Stimulated activated CD4-positive, alpha-beta T cell treated with anti-CD3 and anti-CD28 coated beads, Interleukin-4, amount 100 ng/mL, for 1 hour (primary cell): Measurements from ENCODE around the gene RCC1.
"Not testable (repeated sequence)": the region's sequence is repeated elsewhere in the genome, so short reads cannot be mapped to it uniquely, and the experiment has no call there.

ENCODE experiments used
- DNase-seq: peaks from one replicate; pipeline ENCODE4 v3.0.0-alpha.2; 2020

The RCC1 gene

GRCh38 chr1:28551381-28551780, 45.5 kb downstream of the RCC1 start:
- DNase-seq, result no peak

- DNase-seq, result peak; percentile 97
Observed at GRCh38 chr1:28552758-28553663, 47.2 kb downstream of the RCC1 start, which contains the start of gene TRNAU1AP. TRNAU1AP (plus strand) TSS chr1:28553085; CDS start chr1:28553111, 26 bp downstream.

GRCh38 chr1:28560886-28561285, 55.0 kb downstream of the RCC1 start:
- no peak for DNase-seq

- DNase-seq, result no peak
Observed at GRCh38 chr1:28564310-28564709, 58.5 kb downstream of the RCC1 start.

- DNase-seq, result no peak
Observed at GRCh38 chr1:28565040-28565439, 59.2 kb downstream of the RCC1 start.

GRCh38 chr1:28565726-28566125, 59.9 kb downstream of the RCC1 start:
- DNase-seq, result no peak

GRCh38 chr1:28566931-28567330, 61.1 kb downstream of the RCC1 start:
- DNase-seq, result no peak

GRCh38 chr1:28571911-28572310, 66.1 kb downstream of the RCC1 start:
- no peak for DNase-seq

- DNase-seq, result not testable (repeated sequence)
Observed at GRCh38 chr1:28572891-28573290, 67.0 kb downstream of the RCC1 start.

- DNase-seq, result no peak
Observed at GRCh38 chr1:28573564-28573963, 67.7 kb downstream of the RCC1 start.

- peak; percentile 35 for DNase-seq
Observed at GRCh38 chr1:28577052-28577678, 71.3 kb downstream of the RCC1 start.

GRCh38 chr1:28577738-28578536, 72.1 kb downstream of the RCC1 start:
- DNase-seq, result peak; percentile 20

- no peak for DNase-seq
Observed at GRCh38 chr1:28578696-28579218, 72.9 kb downstream of the RCC1 start.

GRCh38 chr1:28579401-28579800, 73.6 kb downstream of the RCC1 start:
- DNase-seq, result no peak

- peak; percentile 61 for DNase-seq
Observed at GRCh38 chr1:28580722-28581530, 75.1 kb downstream of the RCC1 start.

- peak; percentile 92 for DNase-seq
Observed at GRCh38 chr1:28581531-28582247, 75.8 kb downstream of the RCC1 start.

GRCh38 chr1:28582248-28582615, 76.4 kb downstream of the RCC1 start:
- no peak for DNase-seq

- not testable (repeated sequence) for DNase-seq
Observed at GRCh38 chr1:28586585-28587391, 80.9 kb downstream of the RCC1 start.
